Embryonic facial prominence (tissue), 1 donor: ENCODE measurements around the gene GCN1.
A peak's percentile ranks its signal among the peaks of the same experiment; 100 is the strongest.

ENCODE experiments used
- DNase-seq: peaks from one replicate; pipeline ENCODE4 v3.0.0-alpha.2; 2016; ENCODE audit errors: extremely low spot score

GCN1 gene

GRCh38 chr12:120229071-120229486 lies 34.6 kb upstream of the GCN1 start:
- no peak for DNase-seq

DNA sequence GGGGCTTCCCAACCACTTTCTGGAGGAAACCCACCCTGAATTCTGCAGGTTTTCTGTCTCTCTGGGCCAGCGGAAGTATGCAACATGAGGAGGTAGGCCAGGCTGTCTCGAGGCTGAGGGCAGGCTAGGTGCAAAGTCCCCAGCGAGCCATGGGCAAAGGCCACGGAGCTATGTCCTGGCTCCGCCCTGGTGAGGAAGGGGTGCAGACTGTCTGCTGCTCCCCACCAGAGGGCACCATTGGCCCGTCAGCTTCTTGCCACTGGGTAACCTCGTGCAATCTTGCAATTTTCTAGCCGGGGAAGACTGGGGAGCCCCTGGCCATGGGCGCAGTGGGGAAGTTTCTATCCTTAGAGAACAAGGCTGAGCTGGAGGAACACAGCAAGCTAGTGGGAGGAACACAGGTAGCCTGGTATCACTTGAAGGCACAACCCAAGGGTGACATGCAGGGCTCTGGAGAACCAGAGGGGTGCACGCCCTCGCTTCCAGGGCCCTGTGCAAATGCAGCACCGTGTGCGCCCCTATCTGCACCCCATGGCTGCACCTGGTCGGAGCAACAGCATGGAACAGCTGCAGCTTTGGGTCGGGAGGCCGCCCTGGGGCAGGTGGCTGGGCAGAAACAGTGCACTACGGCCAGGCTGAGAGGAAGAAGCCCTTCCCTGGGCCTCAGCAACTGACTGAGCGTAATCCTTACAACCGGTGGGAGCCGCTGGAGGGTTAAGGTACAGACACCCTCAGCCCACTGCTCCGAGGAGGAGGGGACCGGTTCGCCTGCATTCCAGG lies 34.0 kb upstream of the GCN1 start:
- peak; percentile 63 for DNase-seq

- DNase-seq, result no peak
Observed at GRCh38 chr12:120228041-120228290, 33.5 kb upstream of the GCN1 start.

DNA sequence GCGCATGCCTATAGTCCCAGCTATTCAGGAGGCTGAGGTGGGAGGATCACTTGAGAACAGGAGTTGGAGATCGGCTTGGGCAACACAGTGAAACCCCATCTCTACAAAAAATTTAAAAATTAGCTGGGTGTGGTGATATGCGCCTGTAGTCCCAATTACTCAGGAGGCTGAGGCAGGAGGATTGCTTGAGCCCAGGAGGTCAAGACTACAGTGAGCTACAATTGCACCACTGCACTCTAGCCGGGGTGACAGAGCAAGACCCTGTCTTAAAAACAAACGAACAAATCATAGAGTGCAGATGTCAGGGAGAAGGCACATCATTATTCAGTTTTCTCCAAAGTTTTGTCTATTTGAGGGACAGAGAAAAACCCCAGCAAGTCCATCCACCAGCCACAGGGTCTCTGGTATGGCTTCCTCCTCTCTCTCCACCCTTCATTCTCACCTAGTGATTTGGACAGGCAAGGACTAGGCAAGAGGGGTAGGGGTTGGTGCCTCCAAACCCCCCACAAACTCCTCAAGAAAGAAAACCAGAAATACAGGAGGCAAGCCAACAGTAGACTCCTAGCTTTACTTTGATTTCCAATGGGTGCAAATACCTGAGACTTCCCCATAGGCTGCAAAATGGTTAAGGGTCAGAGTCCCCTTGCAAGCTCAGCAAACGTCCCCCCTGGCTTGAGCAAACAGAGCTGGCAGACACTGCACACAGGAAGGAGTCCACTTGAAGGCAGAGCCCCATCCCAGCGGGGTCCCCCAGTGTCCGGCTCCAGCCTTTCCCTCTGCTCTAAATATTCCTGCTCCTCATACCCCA lies 32.9 kb upstream of the GCN1 start:
- DNase-seq, result no peak

DNA sequence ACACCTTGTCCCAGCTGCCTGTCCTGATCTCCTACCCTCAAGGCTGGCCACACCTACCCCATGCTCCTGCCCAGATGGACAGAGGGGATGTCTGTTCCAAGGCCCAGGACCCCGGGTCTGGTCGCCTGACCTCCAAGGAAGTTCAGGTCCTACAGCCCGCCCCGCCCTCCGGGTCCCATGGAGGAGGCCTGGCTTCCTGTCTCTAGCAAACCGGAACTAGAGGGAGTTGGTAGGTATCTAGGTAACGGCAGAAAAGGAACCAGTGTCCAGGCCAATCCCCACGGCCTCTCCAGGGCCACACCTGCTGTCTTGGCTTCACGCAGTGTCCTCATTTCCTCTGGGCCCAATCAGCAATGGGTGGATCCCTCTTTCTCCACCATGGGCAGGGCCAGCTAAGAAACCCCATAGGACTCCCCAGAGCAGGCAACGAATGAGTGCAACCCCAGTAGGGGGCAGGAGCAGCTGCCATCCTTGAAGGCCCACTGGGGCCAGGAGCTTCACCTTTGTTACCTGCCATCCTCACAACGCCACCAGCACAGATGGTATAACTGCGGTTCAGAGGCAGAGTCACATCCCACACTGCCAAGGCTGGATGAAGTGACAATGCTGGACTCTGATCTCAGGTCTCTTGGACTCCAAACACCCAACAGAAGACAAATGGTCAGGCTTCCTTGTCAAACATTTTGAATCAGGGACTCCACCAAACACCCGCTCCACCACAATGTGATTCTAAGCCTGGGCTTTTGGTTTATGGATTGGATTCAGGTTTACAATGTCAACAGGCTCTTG lies 31.5 kb upstream of the GCN1 start:
- DNase-seq, result no peak

GRCh38 chr12:120225200-120225558 lies 30.7 kb upstream of the GCN1 start:
- DNase-seq, result no peak

DNA sequence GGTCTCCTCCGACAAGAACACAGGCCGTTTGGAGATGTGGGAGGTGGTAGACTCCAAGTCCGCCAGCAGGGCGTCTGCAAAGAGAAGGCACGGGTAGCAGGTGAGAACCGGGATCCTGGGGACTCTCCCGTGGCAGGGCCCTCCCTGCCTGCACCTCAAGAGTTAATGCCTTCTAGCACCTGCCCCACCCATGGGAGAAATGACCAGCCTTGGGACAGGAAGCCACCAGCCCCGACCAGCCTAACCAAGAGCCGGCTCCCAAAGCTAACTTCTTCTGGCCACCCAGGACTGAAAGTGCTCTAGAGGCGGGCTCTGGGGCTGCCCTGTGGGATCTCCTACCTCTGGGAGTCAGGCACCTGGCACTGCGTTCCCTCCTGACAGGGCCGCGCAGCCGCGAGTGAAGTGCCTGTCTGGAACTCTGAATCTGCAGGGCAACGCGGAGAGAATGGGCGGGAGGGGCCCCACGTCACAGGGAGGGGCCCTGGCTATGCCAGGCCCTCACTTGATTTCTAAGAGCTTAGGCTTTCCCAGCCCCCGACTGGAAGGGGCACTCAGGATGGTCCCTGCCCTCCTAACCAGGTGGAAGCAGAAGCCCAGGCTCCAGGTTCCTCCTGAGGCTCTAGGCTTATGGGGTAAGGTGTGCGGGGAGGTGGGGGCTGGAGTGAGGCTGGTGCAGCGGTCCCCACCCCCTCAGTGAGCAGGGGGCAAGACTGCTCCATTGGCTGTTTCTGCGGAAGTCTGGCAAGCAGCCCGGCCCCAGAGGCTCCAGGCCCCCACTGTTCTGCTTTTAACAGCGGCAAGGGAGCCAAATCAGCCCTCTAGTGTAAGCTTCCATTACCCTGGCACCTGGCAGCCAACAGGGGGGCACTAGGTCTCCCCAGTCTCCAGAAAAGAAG lies 30.0 kb upstream of the GCN1 start:
- DNase-seq, result no peak

GRCh38 chr12:120223458-120224303 lies 29.2 kb upstream of the GCN1 start:
- DNase-seq, result no peak

DNA sequence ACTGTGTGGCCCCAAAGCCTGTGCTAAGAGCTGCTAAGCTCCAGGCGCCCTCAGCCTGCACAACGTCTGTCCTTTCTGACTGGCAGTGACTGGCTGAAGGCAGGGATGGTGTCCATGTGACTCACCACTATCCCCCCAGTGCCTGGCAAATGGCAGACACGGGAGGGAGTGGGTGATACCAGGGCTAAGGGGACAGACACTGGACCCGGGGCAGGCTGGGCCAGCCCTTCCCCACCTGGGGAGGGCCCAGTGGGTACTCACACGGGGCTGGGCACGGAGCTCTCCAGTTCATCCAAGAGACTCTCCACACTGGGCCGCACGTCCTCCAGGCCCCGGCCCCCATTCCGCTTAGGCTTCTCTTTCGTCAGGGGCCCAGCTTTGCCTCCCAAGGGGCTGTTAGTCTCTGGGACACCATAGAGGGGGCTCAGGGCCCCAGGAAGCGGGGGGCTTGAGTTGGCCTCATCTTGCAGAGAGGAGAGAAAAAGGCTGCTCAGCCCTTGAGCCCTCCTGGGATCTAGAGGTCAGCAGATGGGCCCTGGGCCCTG lies 27.8 kb upstream of the GCN1 start:
- DNase-seq, result no peak

GRCh38 chr12:120221576-120221900 lies 27.0 kb upstream of the GCN1 start:
- DNase-seq, result no peak

- DNase-seq, result no peak
Observed at GRCh38 chr12:120220838-120221575, 26.5 kb upstream of the GCN1 start.

GRCh38 chr12:120218680-120219606 lies 24.4 kb upstream of the GCN1 start:
- DNase-seq, result no peak

DNA sequence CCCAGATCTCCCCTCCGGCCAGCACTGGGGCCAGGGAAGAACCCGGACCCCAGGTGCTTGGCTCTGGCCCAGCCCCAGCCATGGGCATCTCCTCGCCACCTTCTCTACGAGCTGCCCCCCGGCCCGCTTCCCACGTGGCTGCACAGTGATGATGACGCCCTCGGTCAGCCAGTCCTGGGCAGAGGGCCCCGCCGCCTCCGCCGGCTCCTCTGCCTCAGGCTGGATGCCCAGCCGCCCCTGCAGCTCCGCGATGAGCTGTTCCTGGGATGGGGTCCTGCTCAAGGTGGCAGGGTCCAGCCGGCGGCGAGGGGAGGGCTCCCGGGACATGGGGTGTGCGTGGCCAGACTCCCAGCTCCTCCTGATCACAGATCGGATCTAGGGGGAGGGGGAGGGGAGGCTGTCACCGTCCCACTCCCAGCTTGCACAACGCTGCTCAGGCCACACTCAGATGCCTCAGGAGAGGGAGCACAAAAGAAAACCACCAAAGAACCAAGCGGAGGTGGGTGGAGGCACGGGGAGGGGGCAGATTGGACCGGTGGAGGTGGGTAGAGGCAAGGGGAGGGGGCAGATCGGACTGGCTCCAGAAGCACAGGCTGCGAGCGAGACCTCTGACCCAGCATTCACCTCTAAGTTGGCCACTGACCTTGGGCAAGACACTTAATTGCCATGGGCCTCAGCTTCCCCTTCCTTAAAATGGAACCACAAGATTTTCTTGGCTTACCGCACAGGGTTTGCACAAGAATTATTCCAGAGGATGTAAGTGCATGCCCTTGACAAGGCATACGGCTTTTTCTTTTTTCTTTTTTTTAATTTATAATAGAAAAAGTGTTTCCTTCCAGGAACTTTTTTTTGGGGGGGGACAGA lies 22.5 kb upstream of the GCN1 start:
- no peak for DNase-seq

DNA sequence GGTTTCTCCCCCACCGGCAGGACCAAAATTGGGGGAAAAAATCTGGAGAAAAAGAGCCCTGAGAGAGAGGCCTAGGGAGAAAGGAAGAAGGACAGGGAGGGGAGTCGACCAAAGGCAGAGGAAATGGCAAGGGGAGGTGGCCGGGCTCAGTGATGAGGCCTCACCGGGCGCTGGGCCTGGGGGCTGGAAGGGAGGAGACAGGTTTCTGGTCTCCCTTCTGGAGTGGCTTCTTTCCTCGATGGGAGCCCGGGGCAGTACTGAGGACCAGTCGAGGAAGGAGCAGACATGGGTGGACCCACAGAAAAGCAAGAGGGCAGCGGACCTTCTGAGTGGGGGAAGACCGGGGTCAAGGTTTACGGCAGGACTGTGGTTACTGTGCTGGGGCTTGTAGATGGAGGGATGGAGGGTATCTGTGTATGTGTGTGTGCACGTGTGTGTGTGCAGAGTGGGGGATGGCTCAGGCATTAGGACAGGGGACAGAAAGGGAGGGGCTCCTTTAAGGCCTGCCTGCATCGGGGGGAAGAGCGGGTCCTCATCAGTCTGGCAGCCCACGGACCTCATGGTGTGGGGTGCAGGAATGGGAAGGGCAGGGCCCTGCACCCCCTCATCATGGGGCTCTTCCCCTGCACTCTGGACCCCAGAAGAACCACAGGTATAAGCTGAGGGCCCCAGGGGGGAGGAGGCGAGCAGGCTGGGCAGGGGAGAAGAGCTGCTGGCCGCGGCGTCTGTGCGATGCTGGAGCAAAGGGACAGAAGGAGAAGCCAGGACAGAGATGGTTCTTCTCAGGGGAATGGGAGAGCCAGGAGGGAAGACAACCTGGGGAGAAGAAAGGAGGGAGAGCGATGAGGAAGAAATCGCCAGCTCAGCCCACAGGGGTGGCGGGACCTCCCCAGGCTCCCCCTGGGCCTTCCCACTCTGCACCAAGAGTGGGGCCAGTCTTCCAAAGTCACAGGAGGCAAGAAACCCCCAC lies 21.5 kb upstream of the GCN1 start:
- no peak for DNase-seq

GRCh38 chr12:120215357-120215735 lies 20.8 kb upstream of the GCN1 start:
- DNase-seq, result no peak

DNA sequence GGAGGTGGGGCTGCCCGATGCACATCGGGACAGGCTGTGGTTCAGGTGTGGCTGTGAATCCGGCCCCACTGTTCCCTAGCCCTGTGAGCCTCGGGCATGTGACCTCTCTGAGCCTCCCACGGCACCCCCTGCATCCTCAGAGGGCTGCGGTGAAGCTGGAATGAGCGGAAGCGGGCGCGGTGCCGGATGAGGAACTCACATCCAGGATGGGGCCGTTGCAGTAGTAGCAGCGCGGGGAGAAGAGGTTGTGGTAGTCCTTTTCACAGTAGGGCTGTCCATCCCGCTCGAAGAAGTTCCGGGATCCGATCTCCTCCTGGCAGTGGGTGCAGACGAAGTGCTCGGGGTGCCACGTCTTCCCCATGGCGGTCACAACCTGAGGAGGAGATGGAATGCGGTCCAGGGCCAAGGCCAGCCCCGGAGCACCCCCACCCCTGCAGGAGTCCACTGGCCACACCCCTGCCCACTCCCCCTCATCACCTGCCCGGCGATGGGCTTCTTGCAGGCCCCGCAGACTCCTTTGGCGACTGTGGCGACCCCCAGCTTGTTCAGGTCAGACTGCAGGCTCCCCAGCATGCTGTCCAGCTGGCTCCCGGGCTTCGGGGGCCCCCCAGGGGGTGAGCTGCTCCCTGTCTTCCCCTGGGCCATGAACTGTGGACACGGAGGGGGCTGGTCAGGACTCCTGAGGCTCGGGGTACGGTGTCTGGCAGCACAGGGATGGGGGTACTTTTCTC lies 20.3 kb upstream of the GCN1 start:
- DNase-seq, result no peak
